CD8-positive, alpha-beta memory T cell (primary cell): ENCODE results near the gene FKRP. TPM values are rescaled to one million over a fixed set of nuclear protein-coding genes. Genes with fewer than 3 reads are reported as not detected.

ENCODE experiments used
- CTCF ChIA-PET: fragments of 350-600 bp; sonication (Branson Sonifier 250); formaldehyde crosslinking; loops from one replicate; lab custom pipeline; 2021; ENCODE audit warnings: antibody characterized with exemption; lab: Charles Lee
- POLR2A ChIA-PET: fragments of 350-600 bp; sonication (Branson Sonifier 250); formaldehyde crosslinking; loops from one replicate; lab custom pipeline; 2021; ENCODE audit warnings: antibody characterized with exemption; lab: Charles Lee
- DNase-seq, 5 donors: peaks; one replicate each; pipeline versions ENCODE4 v3.0.0 to v3.0.0-alpha.2; 2020 to 2022; ENCODE audit warnings: mixed read lengths in 1 of 5
- H3K27ac ChIP-seq: one replicate; pipeline ENCODE4 v1.7.0; 2013; ENCODE audit warnings: low read depth, mild to moderate bottlenecking, low read length, moderate library complexity
- H3K27me3 ChIP-seq: 2 replicates; pipeline ENCODE4 v1.7.0; 2013; ENCODE audit warnings: low read length, mild to moderate bottlenecking; ENCODE audit not compliant: insufficient read depth, poor library complexity, severe bottlenecking
- H3K36me3 ChIP-seq: 2 replicates; pipeline ENCODE4 v1.7.0; 2013; ENCODE audit warnings: mild to moderate bottlenecking, low read length, moderate library complexity; ENCODE audit not compliant: insufficient read depth
- H3K4me1 ChIP-seq: 2 replicates; pipeline ENCODE4 v1.7.0; 2013; ENCODE audit warnings: mild to moderate bottlenecking, low read length, moderate library complexity; ENCODE audit not compliant: insufficient read depth
- H3K4me3 ChIP-seq: 2 replicates; pipeline ENCODE4 v1.7.0; 2013; ENCODE audit warnings: mild to moderate bottlenecking, low read length
- H3K9me3 ChIP-seq: 2 replicates; pipeline ENCODE4 v1.7.0; 2013; ENCODE audit warnings: mild to moderate bottlenecking, low read length
- H3K27ac Mint-ChIP-seq, 8 donors: one replicate each; pipeline ENCODE4 v1.8.0; 2020 to 2021; ENCODE audit warnings: mixed read lengths in 8 of 8, mild to moderate bottlenecking in 6 of 8, inconsistent platforms in 3 of 8, moderate library complexity in 3 of 8
- H3K27me3 Mint-ChIP-seq, 2 donors: one replicate each; pipeline ENCODE4 v1.8.0; 2020 to 2021; ENCODE audit warnings: mixed read lengths in 2 of 2, mild to moderate bottlenecking in 1 of 2, moderate library complexity in 1 of 2
- H3K36me3 Mint-ChIP-seq, 3 donors: one replicate each; pipeline ENCODE4 v1.8.0; 2020 to 2021; ENCODE audit warnings: mixed read lengths in 3 of 3, inconsistent platforms in 1 of 3, mild to moderate bottlenecking in 1 of 3
- H3K4me1 Mint-ChIP-seq, 3 donors: one replicate each; pipeline ENCODE4 v1.8.0; 2020 to 2021; ENCODE audit warnings: mixed read lengths in 3 of 3, inconsistent platforms in 1 of 3, mild to moderate bottlenecking in 1 of 3
- H3K4me3 Mint-ChIP-seq, 7 donors: one replicate each; pipeline ENCODE4 v1.8.0; 2020 to 2021; ENCODE audit warnings: mixed read lengths in 7 of 7, mild to moderate bottlenecking in 6 of 7, moderate library complexity in 4 of 7, inconsistent platforms in 2 of 7
- H3K9me3 Mint-ChIP-seq, 5 donors: one replicate each; pipeline ENCODE4 v1.8.0; 2020 to 2022; ENCODE audit warnings: mixed read lengths in 5 of 5, mild to moderate bottlenecking in 3 of 5, moderate library complexity in 2 of 5, inconsistent platforms in 1 of 5
- polyA plus RNA-seq: library from polyadenylated mRNA; unstranded; fragments of 300-500 nt; fragmentation: Illumina TruSeq; gene quantifications from one replicate; pipeline ENCODE4 v1.2.3, GENCODE V29; 2021
- total RNA-seq, 2 experiments: library from RNA; stranded (reverse); gene quantifications; one replicate each; pipeline ENCODE4 v1.2.3, GENCODE V29; 2021

Gene FKRP
- total and polyA plus RNA-seq, 3 experiments from 2014 or later: 6.4 to 24.4 (median 21.6) TPM

- H3K36me3 ChIP-seq: no peaks in the 10 kb centered on the region
- ChIA-PET POLR2A (no interaction called here), CTCF (interaction anchor here (0.6 to 2.7 kb wide), 5 partner anchors 9 to 95 kb away, joined by 3 to 9 read pairs (median 3); no protein-coding TSS in a partner anchor)
- H3K27me3 ChIP-seq: no peaks in the 10 kb centered on the region
- DNase-seq: no peak
- peak overlapping the region in 7 of 8 donors; percentile 61 to 94 (median 90) for H3K27ac Mint-ChIP-seq
- peak overlapping the region; percentile 79 for H3K27ac ChIP-seq
- H3K4me3 Mint-ChIP-seq: peak overlapping the region; percentile 89 to 96 (median 90)
- H3K4me3 ChIP-seq: peak overlapping the region; percentile 87
- peaks cover 57 to 75% (median 71%) of the 10 kb centered on the region in 3 donors for H3K4me1 Mint-ChIP-seq
- no peaks in the 10 kb centered on the region for H3K9me3 Mint-ChIP-seq
- peaks cover 0 to 36% (median 3%) of the 10 kb centered on the region in 3 donors for H3K36me3 Mint-ChIP-seq
- H3K27me3 Mint-ChIP-seq: peaks cover 0 to 2% of the 10 kb centered on the region in 2 donors
- peaks cover 25% of the 10 kb centered on the region for H3K4me1 ChIP-seq
- H3K9me3 ChIP-seq: no peaks in the 10 kb centered on the region
These were observed 827 bp upstream of the FKRP start for GRCh38 chr19:46745030-46745429.

- ChIA-PET CTCF (interaction anchor here (2.7 kb wide), 1 partner anchor 42 kb away, joined by 9 read pairs; no protein-coding TSS in a partner anchor), POLR2A (no interaction called here)
- Histone ChIP-seq H3K4me3 (peak within 1 kb of the TSS; percentile 87), H3K9me3 (no peaks in the 10 kb centered on the region), H3K27ac (peak within 1 kb of the TSS; percentile 79), H3K36me3 (no peaks in the 10 kb centered on the region), H3K27me3 (no peaks in the 10 kb centered on the region), H3K4me1 (peaks cover 25% of the 10 kb centered on the region)
- Mint-ChIP-seq H3K4me1 (peaks cover 48 to 61% (median 60%) of the 10 kb centered on the region in 3 donors), H3K9me3 (no peaks in the 10 kb centered on the region), H3K36me3 (peaks cover 0 to 34% (median 2%) of the 10 kb centered on the region in 3 donors), H3K4me3 (peak within 1 kb of the TSS; percentile 89 to 96 (median 91)), H3K27ac (peak within 1 kb of the TSS; percentile 86 to 96 (median 94)), H3K27me3 (peaks cover 0 to 2% of the 10 kb centered on the region in 2 donors)
- peak; percentile 46 to 79 (median 50) for DNase-seq
These were observed 612 bp downstream of the FKRP start, which contains the start of gene STRN4 for GRCh38 chr19:46746281-46747057. STRN4 (minus strand) TSS chr19:46746450; CDS start chr19:46746430, 20 bp downstream.

GRCh38 chr19:46748325-46749109, 2.7 kb downstream of the FKRP start:
- no peaks in the 10 kb centered on the region for H3K27me3 ChIP-seq
- Mint-ChIP-seq H3K9me3 (no peaks in the 10 kb centered on the region), H3K36me3 (peaks cover 0 to 30% (median 5%) of the 10 kb centered on the region in 3 donors), H3K4me3 (peak overlapping the region; percentile 29 to 94 (median 59)), H3K27ac (peak overlapping the region in 5 of 8 donors; percentile 42 to 95 (median 71)), H3K27me3 (peaks cover 0 to 2% of the 10 kb centered on the region in 2 donors), H3K4me1 (peaks cover 33 to 42% (median 41%) of the 10 kb centered on the region in 3 donors)
- H3K4me3 ChIP-seq: no peak overlapping the region
- no peak overlapping the region for H3K27ac ChIP-seq
- DNase-seq: peak; percentile 56 to 83 (median 64)
- H3K9me3 ChIP-seq: no peaks in the 10 kb centered on the region
- ChIA-PET CTCF (interaction anchor here (1.1 to 4.5 kb wide), 8 partner anchors 10 to 288 kb away, joined by 3 to 24 read pairs (median 4); no protein-coding TSS in a partner anchor), POLR2A (interaction anchor here (0.6 kb wide), 1 partner anchor 34 kb away, joined by 3 read pairs; no protein-coding TSS in a partner anchor)
- no peaks in the 10 kb centered on the region for H3K36me3 ChIP-seq
- H3K4me1 ChIP-seq: peaks cover 25% of the 10 kb centered on the region

GRCh38 chr19:46753420-46754155, 7.7 kb downstream of the FKRP start:
- H3K9me3 Mint-ChIP-seq: no peaks in the 10 kb centered on the region
- H3K4me3 Mint-ChIP-seq: peak overlapping the region in 1 of 7 donors; percentile 9
- DNase-seq: peak; percentile 45 to 76 (median 54)
- H3K27me3 Mint-ChIP-seq: no peaks in the 10 kb centered on the region
- H3K27ac ChIP-seq: no peak overlapping the region
- no peaks in the 10 kb centered on the region for H3K27me3 ChIP-seq
- no peak overlapping the region for H3K4me3 ChIP-seq
- peak overlapping the region in 2 of 8 donors; percentile 72 to 89 for H3K27ac Mint-ChIP-seq
- H3K4me1 Mint-ChIP-seq: peaks cover 9 to 18% (median 13%) of the 10 kb centered on the region in 3 donors
- peaks cover 4% of the 10 kb centered on the region for H3K36me3 ChIP-seq
- CTCF ChIA-PET: interaction anchor here (0.8 to 6.5 kb wide), 14 partner anchors 9 to 91 kb away, joined by 3 to 89 read pairs (median 4); no protein-coding TSS in a partner anchor
- no peaks in the 10 kb centered on the region for H3K9me3 ChIP-seq
- POLR2A ChIA-PET: no interaction called here
- peaks cover 0 to 35% (median 5%) of the 10 kb centered on the region in 3 donors for H3K36me3 Mint-ChIP-seq
- H3K4me1 ChIP-seq: no peaks in the 10 kb centered on the region

- Histone ChIP-seq H3K4me1 (no peaks in the 10 kb centered on the region), H3K4me3 (no peak overlapping the region), H3K27ac (no peak overlapping the region), H3K27me3 (no peaks in the 10 kb centered on the region), H3K36me3 (peaks cover 4% of the 10 kb centered on the region), H3K9me3 (no peaks in the 10 kb centered on the region)
- no peak overlapping the region for H3K4me3 Mint-ChIP-seq
- peaks cover 0 to 28% (median 3%) of the 10 kb centered on the region in 3 donors for H3K36me3 Mint-ChIP-seq
- ChIA-PET POLR2A (no interaction called here), CTCF (interaction anchor here (1.1 to 6.5 kb wide), 6 partner anchors 11 to 89 kb away, joined by 3 to 89 read pairs (median 6); no protein-coding TSS in a partner anchor)
- H3K9me3 Mint-ChIP-seq: no peaks in the 10 kb centered on the region
- no peak for DNase-seq
- no peaks in the 10 kb centered on the region for H3K27me3 Mint-ChIP-seq
- no peak overlapping the region for H3K27ac Mint-ChIP-seq
- H3K4me1 Mint-ChIP-seq: peaks cover 7 to 16% (median 8%) of the 10 kb centered on the region in 3 donors
These were observed 9.4 kb downstream of the FKRP start for GRCh38 chr19:46755077-46755852.

GRCh38 chr19:46755853-46756543, 10.1 kb downstream of the FKRP start:
- POLR2A ChIA-PET: no interaction called here
- no peak overlapping the region for H3K27ac Mint-ChIP-seq
- no peaks in the 10 kb centered on the region for H3K9me3 Mint-ChIP-seq
- no peak overlapping the region for H3K4me3 Mint-ChIP-seq
- CTCF ChIA-PET: interaction anchor here (1.1 to 6.5 kb wide), 7 partner anchors 11 to 85 kb away, joined by 3 to 89 read pairs (median 3); no protein-coding TSS in a partner anchor
- H3K36me3 Mint-ChIP-seq: peaks cover 0 to 23% (median 2%) of the 10 kb centered on the region in 3 donors
- no peak overlapping the region for H3K27ac ChIP-seq
- H3K4me3 ChIP-seq: no peak overlapping the region
- no peaks in the 10 kb centered on the region for H3K27me3 ChIP-seq
- no peaks in the 10 kb centered on the region for H3K27me3 Mint-ChIP-seq
- no peak for DNase-seq
- peaks cover 4% of the 10 kb centered on the region for H3K36me3 ChIP-seq
- H3K4me1 Mint-ChIP-seq: peaks cover 7 to 16% (median 8%) of the 10 kb centered on the region in 3 donors
- no peaks in the 10 kb centered on the region for H3K9me3 ChIP-seq
- no peaks in the 10 kb centered on the region for H3K4me1 ChIP-seq
